A549 (cell line): Measurements from ENCODE around the gene MUC2.

Experiments
- BHLHE40 ChIP-seq: IDR thresholded peaks from 2 replicates; pipeline ENCODE4 v1.6.1; 2012; ENCODE audit warnings: low read depth, low read length, inconsistent platforms
- CBX8 ChIP-seq: fragments of 200-600 bp; sonication (generic); IDR thresholded peaks from 2 replicates; pipeline ENCODE4 v1.6.1; 2016
- EP300 ChIP-seq, 2 experiments: fragments of >200 bp; sonication (Bioruptor Twin); formaldehyde crosslinking; IDR thresholded peaks; 2 replicates in 1 of 2; 3 replicates in 1 of 2; pipeline ENCODE4 v1.6.1; 2016 to 2017
- FOSL2 ChIP-seq, 2 experiments: fragments of 450-650 bp in 1 of 2; fragments of >200 bp in 1 of 2; sonication (Bioruptor Twin) in 1 of 2; formaldehyde crosslinking; IDR thresholded peaks; 2 replicates each; pipeline versions ENCODE4 v1.5.0 to v1.6.1; 2016 to 2020; ENCODE audit warnings: mild to moderate bottlenecking in 1 of 2, moderate library complexity in 1 of 2
- HES2 ChIP-seq: fragments of >200 bp; sonication (Bioruptor Twin); formaldehyde crosslinking; IDR thresholded peaks from 2 replicates; pipeline ENCODE4 v1.6.1; 2016
- MAZ ChIP-seq: fragments of 150-350 bp; IDR thresholded peaks from 2 replicates; pipeline ENCODE4 v1.6.1; 2014; ENCODE audit warnings: antibody characterized with exemption, low read depth, low read length, borderline replicate concordance
- POLR2AphosphoS2 ChIP-seq: conservative IDR thresholded peaks from 2 replicates; pipeline ENCODE4 v1.6.1; 2012; ENCODE audit warnings: low read length, improper control_type of control experiment, inconsistent platforms
- RCOR1 ChIP-seq: fragments of 150-350 bp; IDR thresholded peaks from 2 replicates; pipeline ENCODE4 v1.6.1; 2014; ENCODE audit warnings: antibody characterized with exemption, low read length, low read depth
- RFX5 ChIP-seq: fragments of 450-650 bp; IDR thresholded peaks from 2 replicates; pipeline ENCODE4 v1.7.1; 2014; ENCODE audit warnings: antibody characterized with exemption, mild to moderate bottlenecking, moderate library complexity
- USF2 ChIP-seq: fragments of 450-650 bp; IDR thresholded peaks from 2 replicates; pipeline ENCODE4 v1.6.1; 2014; ENCODE audit warnings: antibody characterized with exemption
- TF ChIP-seq, protein P1 (sequence below): fragments of >200 bp; sonication (Bioruptor Twin); formaldehyde crosslinking; IDR thresholded peaks from 3 replicates; pipeline ENCODE4 v1.5.1; 2016
- TF ChIP-seq, protein P2 (sequence below): fragments of >200 bp; sonication (Bioruptor Twin); formaldehyde crosslinking; IDR thresholded peaks from 3 replicates; pipeline ENCODE4 v1.6.1; 2016
- TF ChIP-seq, protein P3 (sequence below): fragments of 200-600 bp; sonication (generic); IDR thresholded peaks from 2 replicates; pipeline ENCODE4 v1.6.1; 2016; ENCODE audit warnings: antibody characterized with exemption, mild to moderate bottlenecking, moderate library complexity

GRCh38 chr11:1085440-1086170 is 10.9 kb downstream of the MUC2 start:
- TF ChIP-seq POLR2AphosphoS2: no peak
- no peak for TF ChIP-seq MAZ
- TF ChIP-seq, protein P1, sequence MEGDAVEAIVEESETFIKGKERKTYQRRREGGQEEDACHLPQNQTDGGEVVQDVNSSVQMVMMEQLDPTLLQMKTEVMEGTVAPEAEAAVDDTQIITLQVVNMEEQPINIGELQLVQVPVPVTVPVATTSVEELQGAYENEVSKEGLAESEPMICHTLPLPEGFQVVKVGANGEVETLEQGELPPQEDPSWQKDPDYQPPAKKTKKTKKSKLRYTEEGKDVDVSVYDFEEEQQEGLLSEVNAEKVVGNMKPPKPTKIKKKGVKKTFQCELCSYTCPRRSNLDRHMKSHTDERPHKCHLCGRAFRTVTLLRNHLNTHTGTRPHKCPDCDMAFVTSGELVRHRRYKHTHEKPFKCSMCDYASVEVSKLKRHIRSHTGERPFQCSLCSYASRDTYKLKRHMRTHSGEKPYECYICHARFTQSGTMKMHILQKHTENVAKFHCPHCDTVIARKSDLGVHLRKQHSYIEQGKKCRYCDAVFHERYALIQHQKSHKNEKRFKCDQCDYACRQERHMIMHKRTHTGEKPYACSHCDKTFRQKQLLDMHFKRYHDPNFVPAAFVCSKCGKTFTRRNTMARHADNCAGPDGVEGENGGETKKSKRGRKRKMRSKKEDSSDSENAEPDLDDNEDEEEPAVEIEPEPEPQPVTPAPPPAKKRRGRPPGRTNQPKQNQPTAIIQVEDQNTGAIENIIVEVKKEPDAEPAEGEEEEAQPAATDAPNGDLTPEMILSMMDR: no peak
- TF ChIP-seq, protein P2, sequence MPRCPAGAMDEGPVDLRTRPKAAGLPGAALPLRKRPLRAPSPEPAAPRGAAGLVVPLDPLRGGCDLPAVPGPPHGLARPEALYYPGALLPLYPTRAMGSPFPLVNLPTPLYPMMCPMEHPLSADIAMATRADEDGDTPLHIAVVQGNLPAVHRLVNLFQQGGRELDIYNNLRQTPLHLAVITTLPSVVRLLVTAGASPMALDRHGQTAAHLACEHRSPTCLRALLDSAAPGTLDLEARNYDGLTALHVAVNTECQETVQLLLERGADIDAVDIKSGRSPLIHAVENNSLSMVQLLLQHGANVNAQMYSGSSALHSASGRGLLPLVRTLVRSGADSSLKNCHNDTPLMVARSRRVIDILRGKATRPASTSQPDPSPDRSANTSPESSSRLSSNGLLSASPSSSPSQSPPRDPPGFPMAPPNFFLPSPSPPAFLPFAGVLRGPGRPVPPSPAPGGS: no peak
- no peak for TF ChIP-seq EP300 (IDR thresholded peaks at IDR 0.05)
- TF ChIP-seq RFX5: no peak
- TF ChIP-seq HES2: no peak
- no peak for TF ChIP-seq RCOR1
- TF ChIP-seq, protein P3, sequence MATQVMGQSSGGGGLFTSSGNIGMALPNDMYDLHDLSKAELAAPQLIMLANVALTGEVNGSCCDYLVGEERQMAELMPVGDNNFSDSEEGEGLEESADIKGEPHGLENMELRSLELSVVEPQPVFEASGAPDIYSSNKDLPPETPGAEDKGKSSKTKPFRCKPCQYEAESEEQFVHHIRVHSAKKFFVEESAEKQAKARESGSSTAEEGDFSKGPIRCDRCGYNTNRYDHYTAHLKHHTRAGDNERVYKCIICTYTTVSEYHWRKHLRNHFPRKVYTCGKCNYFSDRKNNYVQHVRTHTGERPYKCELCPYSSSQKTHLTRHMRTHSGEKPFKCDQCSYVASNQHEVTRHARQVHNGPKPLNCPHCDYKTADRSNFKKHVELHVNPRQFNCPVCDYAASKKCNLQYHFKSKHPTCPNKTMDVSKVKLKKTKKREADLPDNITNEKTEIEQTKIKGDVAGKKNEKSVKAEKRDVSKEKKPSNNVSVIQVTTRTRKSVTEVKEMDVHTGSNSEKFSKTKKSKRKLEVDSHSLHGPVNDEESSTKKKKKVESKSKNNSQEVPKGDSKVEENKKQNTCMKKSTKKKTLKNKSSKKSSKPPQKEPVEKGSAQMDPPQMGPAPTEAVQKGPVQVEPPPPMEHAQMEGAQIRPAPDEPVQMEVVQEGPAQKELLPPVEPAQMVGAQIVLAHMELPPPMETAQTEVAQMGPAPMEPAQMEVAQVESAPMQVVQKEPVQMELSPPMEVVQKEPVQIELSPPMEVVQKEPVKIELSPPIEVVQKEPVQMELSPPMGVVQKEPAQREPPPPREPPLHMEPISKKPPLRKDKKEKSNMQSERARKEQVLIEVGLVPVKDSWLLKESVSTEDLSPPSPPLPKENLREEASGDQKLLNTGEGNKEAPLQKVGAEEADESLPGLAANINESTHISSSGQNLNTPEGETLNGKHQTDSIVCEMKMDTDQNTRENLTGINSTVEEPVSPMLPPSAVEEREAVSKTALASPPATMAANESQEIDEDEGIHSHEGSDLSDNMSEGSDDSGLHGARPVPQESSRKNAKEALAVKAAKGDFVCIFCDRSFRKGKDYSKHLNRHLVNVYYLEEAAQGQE: no peak
- TF ChIP-seq USF2: no peak
- TF ChIP-seq BHLHE40: no peak
- no peak for TF ChIP-seq FOSL2 (IDR thresholded peaks at IDR 0.05)
- TF ChIP-seq FOSL2 (CRISPR knock-in tag; IDR thresholded peaks at IDR 0.05): no peak
- no peak for TF ChIP-seq CBX8
